HG02610 (cell line): Measurements from ENCODE around the gene IL6R.
A peak's percentile ranks its signal among the peaks of the same experiment; 100 is the strongest.

Experiments
- ATAC-seq: cut with Tn5 transposase; IDR thresholded peaks from one replicate; pipeline ENCODE4 v1.9.1; 2021; ENCODE audit warnings: mild to moderate bottlenecking, moderate library complexity; ENCODE audit not compliant: unreplicated experiment

Gene IL6R

DNA sequence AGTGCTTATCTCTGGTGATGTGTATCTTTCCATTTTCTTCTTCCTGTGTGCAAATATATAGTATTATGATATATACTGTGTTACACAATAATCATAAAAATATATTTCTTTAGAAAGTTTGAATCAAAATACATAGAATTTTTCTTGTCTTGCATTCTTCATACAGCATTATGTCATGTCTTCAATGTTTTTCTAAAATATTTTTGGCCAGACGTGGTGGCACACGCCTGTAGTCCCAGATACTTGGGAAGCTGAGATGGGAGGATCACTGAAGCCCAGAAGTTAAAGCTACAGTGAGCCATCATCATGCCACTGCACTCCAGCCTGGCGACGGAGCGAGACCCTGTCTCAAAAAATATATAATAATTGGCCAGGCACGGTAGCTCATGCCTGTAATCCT lies 41.6 kb downstream of the IL6R start:
- no peak for ATAC-seq

DNA sequence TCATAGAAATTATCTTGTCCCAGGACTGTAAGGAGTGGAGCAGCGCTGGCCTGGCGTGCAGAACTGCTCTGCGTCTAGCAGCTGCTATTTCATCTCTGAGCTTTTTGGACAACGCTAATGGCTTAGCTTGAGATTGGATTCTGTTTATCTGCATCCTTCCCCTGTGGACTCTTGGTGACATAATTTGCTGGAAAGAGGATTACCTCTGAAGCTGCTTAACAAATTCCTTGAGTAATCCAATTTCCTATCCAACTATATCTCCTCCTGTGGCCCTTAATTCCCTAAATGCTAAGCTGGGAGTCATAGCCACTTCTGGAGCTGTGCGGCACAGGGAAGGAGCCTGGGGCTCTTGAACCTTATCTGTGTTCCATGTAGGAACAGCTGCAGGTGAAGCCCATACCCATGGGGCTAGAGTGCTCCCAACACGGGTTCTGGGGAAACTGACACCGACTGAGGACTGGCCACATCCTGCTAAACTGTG lies 43.2 kb downstream of the IL6R start:
- ATAC-seq, result no peak

DNA sequence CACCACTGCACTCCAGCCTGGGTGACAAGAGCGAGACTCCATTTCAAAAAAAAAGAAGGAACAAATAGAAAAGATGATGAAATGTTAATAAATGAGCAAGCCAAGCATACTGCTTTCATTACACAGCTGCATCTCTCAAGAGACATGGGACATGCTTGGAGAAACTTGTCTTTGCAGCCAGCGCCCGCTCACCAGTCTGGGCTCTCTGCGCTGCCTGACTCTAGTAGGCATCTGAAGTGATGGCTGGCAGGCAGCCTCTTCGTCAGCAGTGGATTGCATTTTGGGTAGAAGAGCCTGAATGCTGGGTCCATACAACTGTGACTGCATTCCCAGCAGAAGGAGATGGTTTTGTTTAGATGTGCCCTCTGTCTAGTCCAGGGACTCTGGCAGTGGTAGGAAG lies 48.0 kb downstream of the IL6R start:
- no peak for ATAC-seq

DNA sequence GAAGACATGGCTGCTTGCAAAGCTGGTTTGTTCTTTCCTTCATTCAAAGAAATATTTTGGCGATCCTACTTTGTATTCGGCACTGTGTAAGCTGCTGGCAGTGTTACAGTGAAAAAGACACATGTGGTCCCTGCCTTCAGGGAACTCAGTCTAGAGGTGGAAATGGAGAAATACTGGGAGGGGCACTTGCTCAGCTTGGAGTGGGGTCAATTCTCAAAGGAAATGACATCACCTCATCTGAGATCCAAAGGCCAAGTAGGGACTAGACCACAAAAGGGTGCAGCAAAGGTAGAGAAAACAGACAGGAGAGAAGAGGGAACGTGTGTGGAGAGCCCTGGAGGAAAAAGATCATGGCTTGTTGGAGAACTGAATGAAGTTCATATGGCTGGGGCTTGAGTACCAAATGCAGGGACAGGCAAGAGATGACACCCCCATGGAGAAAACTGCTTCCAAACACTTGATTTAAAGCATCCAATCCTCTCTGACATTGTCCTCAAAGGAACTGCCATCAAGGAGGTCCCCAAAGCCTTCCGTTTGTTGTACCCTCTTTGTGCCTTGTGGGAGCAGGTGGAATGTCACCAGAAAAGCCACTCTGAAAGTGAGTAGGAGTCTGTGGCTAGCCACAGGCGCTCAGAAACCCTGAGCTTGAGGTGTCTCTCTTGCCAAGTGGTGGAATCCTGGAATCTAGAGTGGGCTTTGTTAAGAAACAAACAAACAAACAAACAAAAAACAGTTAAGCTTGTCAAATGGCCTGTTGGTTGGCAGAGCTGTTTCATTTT lies 48.6 kb downstream of the IL6R start:
- no peak for ATAC-seq

DNA sequence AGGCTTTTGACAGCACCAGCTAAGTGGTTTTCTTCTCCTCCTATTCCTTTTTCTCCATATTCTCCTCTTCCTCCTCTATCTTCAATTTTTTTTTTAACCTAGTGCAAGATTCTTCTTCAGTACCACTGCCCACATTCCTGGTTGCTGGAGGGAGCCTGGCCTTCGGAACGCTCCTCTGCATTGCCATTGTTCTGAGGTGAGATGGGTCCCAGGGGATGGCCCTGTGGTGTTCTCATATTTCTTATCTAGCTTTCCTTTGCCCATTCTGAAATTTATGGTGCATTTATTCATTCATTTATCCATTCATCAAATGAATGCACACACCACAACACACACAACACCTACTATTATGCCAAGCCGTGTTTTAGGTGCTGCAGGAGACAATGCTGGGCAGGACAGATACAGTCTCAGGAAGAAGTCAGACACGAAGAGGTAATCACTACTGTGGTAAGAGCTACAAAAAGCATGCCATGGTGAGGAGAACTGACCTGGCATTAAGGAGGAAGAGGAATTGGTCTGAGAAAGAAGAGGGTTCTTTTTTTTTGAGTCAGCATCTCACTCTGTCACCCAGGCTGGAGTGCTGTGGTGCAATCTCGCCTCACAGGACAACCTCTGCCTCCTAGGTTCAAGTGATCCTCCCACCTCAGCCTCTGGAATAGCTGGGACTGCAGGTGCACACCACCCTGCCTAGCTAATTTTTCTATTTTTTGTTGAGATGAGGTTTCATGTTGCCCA lies 49.4 kb downstream of the IL6R start:
- no peak for ATAC-seq

DNA sequence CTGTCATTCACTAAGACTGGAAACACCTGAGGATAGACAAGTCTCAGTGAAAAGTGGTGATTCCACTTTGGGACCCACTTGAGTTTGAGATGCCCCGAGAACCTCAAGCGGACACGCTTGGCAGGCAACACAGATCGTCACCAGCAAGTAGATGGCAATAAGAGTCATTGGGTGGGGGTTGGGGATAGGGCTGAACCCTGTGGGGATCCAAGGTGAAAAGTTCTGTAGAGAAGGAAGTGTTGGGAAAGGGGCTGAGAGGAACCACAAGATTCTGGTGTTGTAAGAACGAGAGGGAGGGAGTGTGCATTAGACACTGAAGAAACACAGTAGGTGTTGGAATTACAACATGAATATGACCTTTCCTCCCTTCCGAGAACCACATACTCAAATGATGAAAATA lies 51.5 kb downstream of the IL6R start:
- no peak for ATAC-seq

DNA sequence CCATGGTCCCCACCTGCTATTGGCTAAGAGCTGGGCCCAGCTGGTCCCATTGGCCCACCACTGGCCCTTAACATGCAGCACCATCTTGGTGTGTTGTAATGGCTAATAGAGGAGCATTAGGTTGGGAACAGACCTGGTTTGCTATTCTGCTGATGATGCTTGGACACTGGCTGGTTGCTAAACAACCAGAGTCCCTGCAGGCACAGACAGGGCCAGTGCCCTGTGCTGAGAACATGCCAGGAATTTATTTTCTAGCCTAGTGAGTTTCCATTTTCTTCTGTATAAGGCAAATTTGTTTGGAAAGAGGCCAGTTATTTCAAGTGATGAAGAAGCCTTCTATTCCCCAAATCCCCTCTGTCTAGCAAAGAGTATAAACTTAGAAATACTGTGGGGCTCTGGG lies 53.9 kb downstream of the IL6R start:
- no peak for ATAC-seq

DNA sequence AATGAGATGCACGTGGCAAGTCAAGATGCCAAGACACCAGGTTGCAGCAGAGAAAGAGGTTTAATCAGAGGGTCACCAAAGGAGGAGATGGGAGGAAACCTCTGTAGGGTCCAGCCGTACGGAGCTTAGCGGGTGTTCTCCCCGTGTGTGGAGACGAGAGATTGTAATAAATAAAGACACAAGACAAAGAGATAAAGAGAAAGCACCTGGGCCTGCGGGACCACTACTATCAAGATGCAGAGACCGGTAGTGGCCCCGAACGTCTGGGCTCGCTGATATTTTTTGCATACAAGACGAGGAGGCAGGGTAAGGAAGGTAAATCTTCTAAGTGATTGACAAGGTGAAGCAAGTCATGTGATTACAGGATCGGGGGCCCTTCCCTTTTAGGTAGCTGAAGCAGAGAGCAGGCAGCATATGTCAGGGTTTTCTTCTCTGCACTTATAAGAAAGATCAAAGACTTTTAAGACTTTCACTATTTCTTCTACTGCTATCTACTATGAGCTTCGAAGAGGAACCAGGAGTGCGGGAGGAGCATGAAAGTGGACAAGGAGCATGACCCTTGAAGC lies 55.6 kb downstream of the IL6R start:
- no peak for ATAC-seq

DNA sequence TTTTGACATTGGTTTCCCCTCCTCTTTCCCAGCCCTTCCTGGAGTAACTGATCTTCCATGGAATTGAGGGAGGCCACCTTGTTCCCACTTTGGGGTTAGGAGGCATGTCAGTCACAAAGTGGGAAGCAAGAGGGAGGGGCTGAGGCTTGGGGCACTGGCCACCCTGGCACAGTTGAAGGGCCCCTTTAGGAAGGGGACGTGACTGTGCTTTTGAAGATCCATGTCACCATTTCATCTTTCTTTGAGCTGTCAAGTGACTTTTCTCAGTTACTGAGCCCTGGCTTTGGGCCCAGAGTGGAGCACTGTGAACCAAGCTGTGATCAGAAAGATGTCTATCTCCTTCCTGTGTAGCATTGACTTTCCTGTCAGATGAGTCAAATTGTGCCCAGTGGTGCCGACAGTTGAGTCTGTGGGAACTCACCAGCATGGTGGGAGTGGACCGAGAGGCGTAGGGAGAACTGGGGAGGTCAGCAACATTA lies 58.4 kb downstream of the IL6R start:
- ATAC-seq, result peak; percentile 67

DNA sequence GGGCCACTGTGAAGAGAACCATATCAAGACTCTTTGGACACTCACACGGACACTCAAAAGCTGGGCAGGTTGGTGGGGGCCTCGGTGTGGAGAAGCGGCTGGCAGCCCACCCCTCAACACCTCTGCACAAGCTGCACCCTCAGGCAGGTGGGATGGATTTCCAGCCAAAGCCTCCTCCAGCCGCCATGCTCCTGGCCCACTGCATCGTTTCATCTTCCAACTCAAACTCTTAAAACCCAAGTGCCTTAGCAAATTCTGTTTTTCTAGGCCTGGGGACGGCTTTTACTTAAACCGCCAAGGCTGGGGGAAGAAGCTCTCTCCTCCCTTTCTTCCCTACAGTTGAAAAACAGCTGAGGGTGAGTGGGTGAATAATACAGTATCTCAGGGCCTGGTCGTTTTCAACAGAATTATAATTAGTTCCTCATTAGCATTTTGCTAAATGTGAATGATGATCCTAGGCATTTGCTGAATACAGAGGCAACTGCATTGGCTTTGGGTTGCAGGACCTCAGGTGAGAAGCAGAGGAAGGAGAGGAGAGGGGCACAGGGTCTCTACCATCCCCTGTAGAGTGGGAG lies 60.6 kb downstream of the IL6R start:
- ATAC-seq, result no peak

DNA sequence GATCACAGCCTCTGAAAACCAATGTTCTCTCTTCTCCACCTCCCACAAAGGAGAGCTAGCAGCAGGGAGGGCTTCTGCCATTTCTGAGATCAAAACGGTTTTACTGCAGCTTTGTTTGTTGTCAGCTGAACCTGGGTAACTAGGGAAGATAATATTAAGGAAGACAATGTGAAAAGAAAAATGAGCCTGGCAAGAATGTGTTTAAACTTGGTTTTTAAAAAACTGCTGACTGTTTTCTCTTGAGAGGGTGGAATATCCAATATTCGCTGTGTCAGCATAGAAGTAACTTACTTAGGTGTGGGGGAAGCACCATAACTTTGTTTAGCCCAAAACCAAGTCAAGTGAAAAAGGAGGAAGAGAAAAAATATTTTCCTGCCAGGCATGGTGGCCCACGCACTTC lies 61.1 kb downstream of the IL6R start:
- no peak for ATAC-seq

DNA sequence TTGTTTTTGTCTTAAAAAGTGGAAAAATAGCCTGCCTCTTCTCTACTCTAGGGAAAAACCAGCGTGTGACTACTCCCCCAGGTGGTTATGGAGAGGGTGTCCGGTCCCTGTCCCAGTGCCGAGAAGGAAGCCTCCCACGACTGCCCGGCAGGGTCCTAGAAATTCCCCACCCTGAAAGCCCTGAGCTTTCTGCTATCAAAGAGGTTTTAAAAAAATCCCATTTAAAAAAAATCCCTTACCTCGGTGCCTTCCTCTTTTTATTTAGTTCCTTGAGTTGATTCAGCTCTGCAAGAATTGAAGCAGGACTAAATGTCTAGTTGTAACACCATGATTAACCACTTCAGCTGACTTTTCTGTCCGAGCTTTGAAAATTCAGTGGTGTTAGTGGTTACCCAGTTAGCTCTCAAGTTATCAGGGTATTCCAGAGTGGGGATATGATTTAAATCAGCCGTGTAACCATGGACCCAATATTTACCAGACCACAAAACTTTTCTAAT lies 61.8 kb downstream of the IL6R start:
- ATAC-seq, result no peak

DNA sequence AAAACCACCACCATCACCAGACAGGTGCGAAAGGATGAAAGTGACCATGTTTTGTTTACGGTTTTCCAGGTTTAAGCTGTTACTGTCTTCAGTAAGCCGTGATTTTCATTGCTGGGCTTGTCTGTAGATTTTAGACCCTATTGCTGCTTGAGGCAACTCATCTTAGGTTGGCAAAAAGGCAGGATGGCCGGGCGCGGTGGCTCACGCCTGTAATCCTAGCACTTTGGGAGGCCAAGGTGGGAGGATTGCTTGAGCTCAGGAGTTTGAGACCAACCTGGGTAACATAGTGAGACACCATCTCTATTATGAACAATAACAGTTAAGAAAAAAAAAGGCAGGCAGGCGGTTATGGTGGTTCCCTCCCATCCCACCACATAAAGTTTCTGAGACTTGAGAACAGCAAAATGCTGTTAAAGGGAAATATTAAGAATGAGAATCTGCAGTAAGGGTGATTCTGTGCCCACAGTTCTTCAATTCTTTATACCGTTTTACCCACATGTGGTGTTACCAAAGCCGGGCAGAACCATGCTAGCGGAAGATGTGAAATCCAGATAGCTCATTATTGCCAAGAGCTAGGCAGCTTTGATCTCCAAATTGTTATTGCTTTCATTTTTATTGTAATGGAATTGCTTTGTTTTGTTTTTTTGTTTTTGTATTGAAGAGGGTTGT lies 62.4 kb downstream of the IL6R start:
- no peak for ATAC-seq

DNA sequence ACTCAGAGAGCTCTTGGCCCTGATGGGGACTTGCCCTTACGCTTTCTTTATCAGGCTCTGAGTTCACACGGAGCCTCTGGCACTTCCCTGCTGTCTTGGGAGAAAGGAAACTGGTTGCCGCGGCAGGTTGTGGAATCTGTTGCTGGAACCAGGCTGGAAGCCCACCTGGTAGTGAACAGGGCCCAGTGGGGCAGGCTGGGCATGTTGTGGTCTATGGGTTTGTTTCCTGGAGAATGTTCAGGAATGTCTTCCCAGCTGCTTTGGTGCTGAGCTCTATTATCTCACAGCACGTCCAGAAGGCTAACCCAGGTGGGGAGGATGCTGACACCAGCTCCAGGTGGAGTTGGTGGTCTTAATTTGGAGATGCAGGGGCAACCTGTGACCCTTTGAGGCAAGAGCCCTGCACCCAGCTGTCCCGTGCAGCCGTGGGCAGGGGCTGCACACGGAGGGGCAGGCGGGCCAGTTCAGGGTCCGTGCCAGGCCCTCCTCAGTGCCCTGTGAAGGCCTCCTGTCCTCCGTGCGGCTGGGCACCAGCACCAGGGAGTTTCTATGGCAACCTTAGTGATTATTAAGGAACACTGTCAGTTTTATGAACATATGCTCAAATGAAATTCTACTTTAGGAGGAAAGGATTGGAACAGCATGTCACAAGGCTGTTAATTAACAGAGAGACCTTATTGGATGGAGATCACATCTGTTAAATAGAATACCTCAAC lies 63.5 kb downstream of the IL6R start:
- no peak for ATAC-seq

DNA sequence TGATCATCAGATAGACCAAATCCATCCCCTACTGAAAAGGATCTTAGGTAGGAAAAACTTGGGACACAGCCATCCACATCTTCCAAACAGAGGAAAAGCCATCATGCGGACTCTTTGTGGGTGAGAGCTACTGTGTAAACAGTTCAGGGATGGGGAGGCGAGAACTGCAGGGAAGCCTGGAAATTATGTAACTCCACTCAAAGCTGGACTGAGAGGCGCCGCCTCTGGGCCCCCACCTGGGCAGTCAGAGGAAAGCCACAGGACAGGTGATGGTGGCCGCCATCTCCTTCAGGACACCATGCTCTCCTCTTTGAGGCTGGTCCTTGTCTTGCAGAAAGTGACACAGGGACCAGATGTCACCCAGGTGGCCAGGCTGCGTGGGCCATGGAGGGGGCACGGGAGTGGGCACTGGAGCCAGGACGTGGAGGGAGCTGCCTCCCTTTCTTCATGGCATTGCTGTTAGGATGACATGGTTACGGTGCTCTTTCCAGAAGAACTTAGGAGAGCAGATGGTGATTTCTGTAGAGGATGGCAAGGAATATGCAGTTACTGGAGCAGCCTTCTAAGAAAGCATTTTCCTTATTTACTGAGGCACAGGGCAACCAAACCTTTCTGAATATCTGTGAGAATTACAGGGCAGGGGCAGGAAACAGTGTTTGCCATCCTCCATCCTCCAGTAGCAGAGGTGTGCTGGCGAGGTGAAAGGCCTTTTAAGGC lies 64.9 kb downstream of the IL6R start:
- no peak for ATAC-seq

DNA sequence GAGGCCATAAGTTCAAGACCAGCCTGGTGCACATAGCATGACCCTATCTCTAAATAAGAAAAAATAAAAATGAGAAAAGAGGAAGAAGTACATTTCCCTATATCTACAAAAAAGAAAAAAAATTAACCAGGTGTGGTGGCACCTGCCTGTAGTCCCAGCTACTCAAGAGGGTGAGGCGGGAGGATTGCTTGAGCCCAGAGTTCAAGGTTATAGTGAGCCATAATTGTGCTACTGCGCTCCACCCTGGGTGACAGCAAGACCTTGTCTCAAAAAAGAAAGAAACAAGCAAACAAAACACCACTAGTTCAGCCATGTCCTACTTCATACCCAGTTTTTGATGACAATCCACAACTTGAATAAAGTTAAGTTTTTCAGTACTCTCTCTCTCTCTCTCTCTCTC lies 66.2 kb downstream of the IL6R start:
- no peak for ATAC-seq

DNA sequence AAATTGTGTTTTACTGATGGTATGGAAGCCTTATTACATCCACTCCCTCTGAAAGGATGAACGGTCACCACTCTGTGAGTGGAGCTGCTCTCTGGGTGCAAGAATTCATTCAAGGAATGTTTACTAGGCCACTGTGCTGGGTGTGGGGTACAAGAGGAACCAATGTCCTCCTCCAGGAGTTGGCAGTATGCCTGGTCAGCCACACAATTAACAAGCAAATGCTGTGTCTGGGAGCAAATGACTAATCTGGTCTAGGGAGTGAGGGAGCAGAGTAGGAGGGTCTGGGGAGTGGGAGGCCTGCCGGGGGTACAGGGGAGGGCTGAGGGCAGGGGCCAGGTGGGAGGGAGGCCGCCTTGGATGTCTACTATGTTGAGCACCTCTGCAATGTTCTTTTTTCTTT lies 69.7 kb downstream of the IL6R start:
- no peak for ATAC-seq

DNA sequence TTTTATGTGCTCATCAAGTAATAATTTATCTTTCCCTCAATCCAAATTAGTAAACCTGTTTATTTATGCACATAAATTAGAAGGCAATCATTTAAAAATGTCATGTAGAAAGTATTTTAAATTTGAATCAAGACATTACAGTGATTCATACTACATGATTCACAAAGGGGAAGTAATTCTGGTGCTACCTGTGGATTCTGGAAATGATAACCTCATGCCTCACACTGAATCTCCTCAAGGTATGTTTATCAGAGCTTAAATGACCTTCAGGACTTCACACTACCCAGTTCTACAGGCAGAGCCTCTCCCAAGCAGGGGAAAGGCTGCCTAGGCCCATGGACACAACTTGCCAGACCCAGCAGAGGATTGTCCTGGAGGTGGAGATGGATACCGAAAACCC lies 71.6 kb downstream of the IL6R start:
- no peak for ATAC-seq

DNA sequence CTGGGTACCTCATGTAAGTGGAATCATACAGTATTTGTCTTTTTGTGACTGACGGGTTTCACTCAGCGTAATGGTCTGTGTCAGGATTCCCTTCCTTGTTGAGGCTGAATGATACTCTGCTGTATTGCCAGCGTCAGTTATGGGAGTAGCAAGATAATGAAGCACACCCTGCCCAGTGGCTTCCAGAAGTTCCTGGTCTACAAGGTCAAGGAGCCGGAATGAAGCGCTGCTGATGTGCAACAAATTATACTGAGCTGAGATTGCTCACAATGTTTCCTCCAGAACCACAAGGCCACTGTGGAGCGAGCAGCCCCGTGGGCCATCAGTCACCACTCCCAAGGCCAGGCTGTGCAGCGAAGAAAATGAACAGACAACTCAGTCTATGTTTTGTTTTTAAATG lies 72.9 kb downstream of the IL6R start:
- no peak for ATAC-seq

DNA sequence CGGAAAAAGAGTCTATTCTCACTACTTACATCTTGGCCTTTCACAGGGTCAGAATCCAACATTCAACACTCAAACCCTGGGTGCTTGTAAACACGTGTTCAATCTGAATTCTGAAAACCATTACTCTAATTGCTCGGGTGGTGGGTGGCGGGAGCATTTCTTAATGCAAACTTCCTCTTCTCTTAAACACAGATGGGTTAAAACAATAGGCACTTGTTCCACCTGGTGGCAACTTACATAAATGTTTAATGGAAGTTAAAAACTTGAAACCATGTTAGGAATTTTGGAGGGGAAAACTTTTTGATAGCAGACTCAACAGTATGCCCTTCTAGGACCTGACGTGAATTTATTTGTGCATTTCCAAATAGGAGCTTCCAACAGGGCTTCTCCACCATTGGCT lies 73.5 kb downstream of the IL6R start:
- ATAC-seq, result no peak
